ENCODE results near the gene KRT74.
A peak's percentile ranks its signal among the peaks of the same experiment; 100 is the strongest.

Gene KRT74

DNA sequence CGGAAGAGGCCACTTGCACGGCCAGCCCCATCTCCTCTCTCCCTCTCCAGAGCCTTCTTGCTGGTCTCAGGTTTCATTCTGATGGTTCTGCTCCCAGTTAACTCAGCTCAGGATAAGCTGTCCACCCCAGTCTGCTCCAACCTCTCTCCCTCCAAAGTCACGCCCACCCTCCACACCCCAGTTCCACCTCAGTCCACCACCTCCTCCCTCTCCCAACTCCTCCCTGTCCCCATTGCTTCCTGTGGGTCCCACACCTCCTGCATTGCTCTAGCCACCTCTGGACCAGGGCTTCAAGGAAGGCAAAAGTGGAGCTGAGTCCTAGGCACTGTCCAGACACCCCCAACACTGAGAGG is 33.8 kb downstream of the KRT74 start:
- TF ChIP-seq, protein P1, sequence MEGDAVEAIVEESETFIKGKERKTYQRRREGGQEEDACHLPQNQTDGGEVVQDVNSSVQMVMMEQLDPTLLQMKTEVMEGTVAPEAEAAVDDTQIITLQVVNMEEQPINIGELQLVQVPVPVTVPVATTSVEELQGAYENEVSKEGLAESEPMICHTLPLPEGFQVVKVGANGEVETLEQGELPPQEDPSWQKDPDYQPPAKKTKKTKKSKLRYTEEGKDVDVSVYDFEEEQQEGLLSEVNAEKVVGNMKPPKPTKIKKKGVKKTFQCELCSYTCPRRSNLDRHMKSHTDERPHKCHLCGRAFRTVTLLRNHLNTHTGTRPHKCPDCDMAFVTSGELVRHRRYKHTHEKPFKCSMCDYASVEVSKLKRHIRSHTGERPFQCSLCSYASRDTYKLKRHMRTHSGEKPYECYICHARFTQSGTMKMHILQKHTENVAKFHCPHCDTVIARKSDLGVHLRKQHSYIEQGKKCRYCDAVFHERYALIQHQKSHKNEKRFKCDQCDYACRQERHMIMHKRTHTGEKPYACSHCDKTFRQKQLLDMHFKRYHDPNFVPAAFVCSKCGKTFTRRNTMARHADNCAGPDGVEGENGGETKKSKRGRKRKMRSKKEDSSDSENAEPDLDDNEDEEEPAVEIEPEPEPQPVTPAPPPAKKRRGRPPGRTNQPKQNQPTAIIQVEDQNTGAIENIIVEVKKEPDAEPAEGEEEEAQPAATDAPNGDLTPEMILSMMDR (IDR thresholded peaks at IDR 0.05; ENCODE audit: control insufficient read depth, insufficient read depth, low read depth, low read length, missing control alignments), result no peak
- no peak for DNase-seq (ENCODE audit: low read depth)

DNA sequence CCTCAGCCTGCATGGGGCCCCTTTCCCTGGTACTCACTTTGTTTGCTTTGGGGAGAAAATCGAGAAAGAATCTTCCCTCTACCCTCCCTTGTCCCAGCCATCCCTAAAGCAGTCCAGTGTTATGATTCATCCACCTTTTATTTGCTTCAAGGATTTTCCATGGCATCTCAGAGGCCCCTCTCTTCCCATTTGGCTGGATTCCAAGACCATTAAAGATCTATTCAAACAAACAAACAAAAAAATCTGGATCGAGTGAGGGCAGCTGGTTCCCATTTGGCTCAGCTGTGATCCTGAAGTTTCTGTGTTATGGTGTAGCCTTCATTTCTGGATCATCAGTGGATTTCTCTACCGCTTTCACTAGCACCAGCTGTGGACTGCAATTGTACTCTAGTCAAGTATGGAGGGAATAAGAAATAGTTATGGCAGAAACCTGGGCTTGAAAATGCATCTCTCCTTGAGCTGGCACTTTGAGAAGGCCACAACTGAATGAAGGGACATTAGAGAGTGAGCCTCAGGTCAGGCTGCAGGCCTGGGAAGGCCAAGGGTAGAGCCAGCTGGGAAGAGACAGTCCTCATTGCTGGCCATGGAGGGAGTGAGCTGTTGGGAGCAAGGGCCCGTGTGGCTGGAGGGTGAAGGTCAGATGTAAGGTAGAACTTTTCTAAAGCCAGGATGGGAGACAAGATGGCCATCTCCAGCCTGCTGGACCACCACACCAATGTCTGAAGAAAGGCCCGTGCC is 34.4 kb downstream of the KRT74 start:
- peak; percentile 69 for DNase-seq (ENCODE audit: low read depth)
- TF ChIP-seq, protein P1 (IDR thresholded peaks at IDR 0.05; ENCODE audit: control insufficient read depth, insufficient read depth, low read depth, low read length, missing control alignments), result no peak
- H3K4me3 ChIP-seq (ENCODE audit: control insufficient read depth, low read depth, low read length), result no peak overlapping the region

More for the DNA sequence above, 33.8 kb downstream of the KRT74 start:
- H3K4me3 ChIP-seq (ENCODE audit: control insufficient read depth, low read depth, low read length), result no peak overlapping the region

DNA sequence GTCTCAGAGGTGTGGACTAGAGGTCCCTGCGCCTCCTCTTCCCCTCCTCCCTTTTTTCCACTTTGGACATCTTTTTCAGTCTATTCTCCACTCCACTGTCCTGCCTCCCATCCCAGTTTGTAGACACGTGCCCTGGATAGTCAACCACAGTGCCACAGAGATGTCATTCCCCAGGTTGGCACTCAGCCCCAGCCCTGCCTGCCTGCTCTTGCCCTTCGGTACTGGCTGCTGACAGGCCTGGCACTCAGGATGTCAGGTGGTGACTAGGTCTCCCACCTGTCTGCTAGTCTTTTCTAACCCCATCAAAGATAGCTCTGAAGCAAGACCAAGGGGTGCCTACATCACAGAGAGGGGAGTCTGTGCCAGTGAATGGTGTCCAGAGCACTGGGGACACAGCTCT is 36.5 kb downstream of the KRT74 start:
- H3K4me3 ChIP-seq (ENCODE audit: control insufficient read depth, low read depth, low read length), result no peak overlapping the region
- TF ChIP-seq, protein P1 (IDR thresholded peaks at IDR 0.05; ENCODE audit: control insufficient read depth, insufficient read depth, low read depth, low read length, missing control alignments), result no peak
- DNase-seq (ENCODE audit: low read depth), result no peak

DNA sequence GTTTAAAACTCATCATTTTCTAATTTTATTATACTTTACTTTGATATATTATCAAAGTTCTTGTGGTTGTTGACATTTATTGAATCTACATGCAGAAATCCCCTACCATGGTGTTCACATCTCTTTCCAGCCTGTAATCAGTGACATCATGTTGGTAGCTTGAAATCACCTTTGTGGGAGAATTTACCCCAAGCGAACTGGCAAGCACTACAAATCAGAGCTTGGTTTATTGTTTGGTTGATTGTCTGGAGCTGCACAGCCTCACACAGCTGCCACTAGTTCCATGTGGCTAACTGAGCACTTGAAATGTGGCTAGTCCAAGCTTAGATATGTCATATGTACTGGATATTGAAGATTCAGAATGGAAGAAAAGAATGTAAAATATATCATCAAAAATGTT is 38.1 kb downstream of the KRT74 start:
- TF ChIP-seq, protein P1 (IDR thresholded peaks at IDR 0.05; ENCODE audit: control insufficient read depth, insufficient read depth, low read depth, low read length, missing control alignments), result no peak
- no peak for DNase-seq (ENCODE audit: low read depth)
- H3K4me3 ChIP-seq (ENCODE audit: control insufficient read depth, low read depth, low read length), result no peak overlapping the region

DNA sequence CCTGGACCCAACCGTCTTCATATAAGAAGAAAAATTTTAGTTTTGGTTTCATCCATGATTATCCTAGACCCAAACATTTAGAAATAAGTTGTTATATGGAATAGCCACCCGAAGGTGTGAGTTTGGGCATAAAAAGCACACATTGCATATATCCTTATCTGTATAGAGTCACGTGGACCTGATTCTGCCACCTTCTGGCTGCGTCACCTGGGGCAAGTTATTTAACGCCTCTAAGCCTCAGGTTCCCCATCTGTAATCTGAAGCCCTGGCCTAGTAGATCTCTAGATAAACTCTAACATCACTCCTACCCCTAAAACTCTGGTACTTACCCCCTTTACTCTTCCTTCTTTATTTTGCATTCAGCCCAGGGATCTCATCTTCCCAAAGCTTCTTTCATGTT is 39.2 kb downstream of the KRT74 start:
- DNase-seq (ENCODE audit: low read depth), result no peak

DNA sequence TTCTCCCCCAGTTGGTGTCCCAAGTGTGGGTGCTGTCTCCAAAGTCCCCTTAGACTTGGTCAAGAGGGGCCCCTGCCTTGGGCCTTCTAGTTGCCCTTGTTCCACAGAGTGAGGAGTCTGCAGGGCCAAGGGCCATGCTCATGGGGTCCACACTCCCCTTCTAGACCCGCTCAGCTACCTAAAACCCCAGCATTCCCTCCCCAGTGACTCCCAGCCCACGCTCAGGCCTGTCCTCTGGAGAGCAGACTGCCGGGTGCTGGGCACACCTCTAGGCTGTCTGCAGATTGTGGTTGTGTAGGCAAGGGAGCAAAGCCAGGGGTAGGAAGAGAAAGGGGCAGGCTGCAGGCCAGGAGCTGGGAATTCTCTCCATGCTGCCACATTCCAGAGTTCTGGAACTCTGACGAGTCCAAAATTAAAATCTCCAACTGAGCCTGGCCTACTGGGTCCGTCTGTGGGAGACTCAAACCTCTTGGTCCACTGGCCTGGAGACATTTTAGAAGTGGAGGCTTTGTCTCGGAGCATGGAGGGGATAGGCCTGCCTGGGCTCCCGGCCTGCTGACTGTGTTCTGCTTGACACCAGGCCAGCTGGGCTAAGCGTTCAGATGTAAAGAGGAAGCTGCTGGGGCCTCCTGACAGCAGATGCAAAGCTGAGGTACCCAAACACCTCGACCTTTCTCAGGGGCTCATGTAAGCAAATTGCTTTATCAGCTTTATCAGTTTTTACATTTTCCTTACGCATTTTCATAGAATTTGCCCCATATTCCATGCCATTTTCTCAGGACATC is 39.8 kb downstream of the KRT74 start:
- TF ChIP-seq, protein P1 (IDR thresholded peaks at IDR 0.05; ENCODE audit: control insufficient read depth, insufficient read depth, low read depth, low read length, missing control alignments), result no peak
- no peak overlapping the region for H3K4me3 ChIP-seq (ENCODE audit: control insufficient read depth, low read depth, low read length)
- DNase-seq (ENCODE audit: low read depth), result no peak

More for the DNA sequence above, 39.2 kb downstream of the KRT74 start:
- no peak overlapping the region for H3K4me3 ChIP-seq (ENCODE audit: control insufficient read depth, low read depth, low read length)
- TF ChIP-seq, protein P1 (IDR thresholded peaks at IDR 0.05; ENCODE audit: control insufficient read depth, insufficient read depth, low read depth, low read length, missing control alignments), result no peak
